Right lobe of liver (tissue), 6 donors: ENCODE data around the gene CDH12. TPM values are rescaled to one million over a fixed set of nuclear protein-coding genes. Genes with fewer than 3 reads are reported as not detected.

ENCODE experiments used
- ATAC-seq, 4 donors: fragments of 200-7000 bp; cut with Tn5 transposase; one replicate each; pipeline ENCODE4 v1.9.1; 2020; ENCODE audit warnings: mild to moderate bottlenecking in 4 of 4, moderate library complexity in 4 of 4
- DNase-seq, 3 donors: peaks; one replicate each; pipeline ENCODE4 v3.0.0-alpha.2; 2020
- H3K27ac ChIP-seq, 3 donors: fragments of 200-600 bp; one replicate each; pipeline ENCODE4 v1.8.0; 2022
- H3K27me3 ChIP-seq, 2 donors: fragments of 200-600 bp; one replicate each; pipeline ENCODE4 v1.8.0; 2022
- H3K36me3 ChIP-seq, 4 donors: fragments of 200-600 bp; sonication (generic) in 1 of 4; one replicate each; pipeline versions ENCODE4 v1.5.1 to v1.8.0; 2017 to 2022; ENCODE audit warnings: control low read depth in 1 of 4
- H3K4me1 ChIP-seq, 4 donors: fragments of 200-600 bp; sonication (generic) in 1 of 4; one replicate each; pipeline versions ENCODE4 v1.5.1 to v1.8.0; 2017 to 2022; ENCODE audit warnings: control low read depth in 1 of 4
- H3K4me3 ChIP-seq, 3 donors: fragments of 200-600 bp; one replicate each; pipeline ENCODE4 v1.8.0; 2022
- H3K9me3 ChIP-seq, 4 donors: fragments of 200-600 bp; sonication (generic) in 1 of 4; one replicate each; pipeline versions ENCODE4 v1.5.1 to v1.8.0; 2017 to 2022; ENCODE audit warnings: control low read depth in 1 of 4
- CTCF ChIP-seq, 4 donors: fragments of 200-600 bp in 3 of 4; fragments of 450-650 bp in 1 of 4; IDR thresholded peaks; one replicate each; pipeline versions ENCODE4 v1.5.1 to v1.8.0; 2016 to 2022; ENCODE audit warnings: antibody characterized with exemption in 4 of 4, mild to moderate bottlenecking in 2 of 4
- POLR2A ChIP-seq: fragments of 450-650 bp; IDR thresholded peaks from one replicate; pipeline ENCODE4 v1.6.1; 2017; ENCODE audit warnings: antibody characterized with exemption, mild to moderate bottlenecking
- WGBS: methylation state at CpG from one replicate; pipeline ENCODE4 v1.1.6; 2018; ENCODE audit warnings: low coverage, low lambda C conversion rate; ENCODE audit not compliant: insufficient coverage; ENCODE audit errors: missing lambda C conversion rate; 5-methylcytosine and 5-hydroxymethylcytosine counted together
- intact Hi-C, 2 donors: fragments of 100-400 bp; cut with DNase I; formaldehyde crosslinking; loops; one replicate each; pipeline versions ENCODE4 v1.11.2 to v1.14.1; 2022
- total RNA-seq, 6 experiments: library from RNA; depleted of rRNA in 2 of 6; stranded (reverse); fragments of >200 nt in 2 of 6; fragmentation: NEBNext Ultra II Directional in 3 of 6; extraction: Animal tissue kit (Norgen Biotek cat#: 25700) in 3 of 6; gene quantifications; one replicate each; pipeline versions ENCODE4 v1.1.0 to v1.2.4, GENCODE V29; 2016 to 2023
- donor health status: DM: no; HTN: yes; CAD: no.
- donor health status: DM: no; HTN: no; CAD: no.
- donor health status: DM: no; HTN: no; CAD: no.
- donor health status: DM: no; HTN: yes; CAD: no.
- donor health status: DM: no; HTN: yes; CAD: no.

Gene CDH12
- total RNA-seq, 6 experiments from 2014 or later = 0.42 to 1.0 (median 0.77) TPM; not detected in 3

GRCh38 chr5:22842574-22842973, 10.6 kb downstream of the CDH12 start:
- WGBS = 43% methylated on average over 2 of the region's 2 CpGs
- H3K4me3 ChIP-seq = no peak overlapping the region
- no peaks in the 10 kb centered on the region for H3K36me3 ChIP-seq
- DNase-seq (no peak), ATAC-seq (no peak)
- intact Hi-C loops = no loop called here
- no peaks in the 10 kb centered on the region for H3K27me3 ChIP-seq
- no peaks in the 10 kb centered on the region for H3K9me3 ChIP-seq
- no peak overlapping the region for H3K27ac ChIP-seq
- no peaks in the 10 kb centered on the region for H3K4me1 ChIP-seq
- no peak for TF ChIP-seq CTCF (IDR thresholded peaks at IDR 0.05)
- no peak for TF ChIP-seq POLR2A

- Histone ChIP-seq H3K36me3 (no peaks in the 10 kb centered on the region), H3K27me3 (no peaks in the 10 kb centered on the region), H3K4me1 (no peaks in the 10 kb centered on the region), H3K9me3 (no peaks in the 10 kb centered on the region), H3K27ac (no peak overlapping the region), H3K4me3 (no peak overlapping the region)
- 43% methylated on average over 4 of the region's 4 CpGs for WGBS
- no peak for TF ChIP-seq CTCF (IDR thresholded peaks at IDR 0.05)
- TF ChIP-seq POLR2A = no peak
- intact Hi-C loops = no loop called here
- DNase-seq (no peak), ATAC-seq (no peak)
These were observed 15.3 kb downstream of the CDH12 start for GRCh38 chr5:22837803-22838202.

- H3K27ac ChIP-seq = no peak overlapping the region
- no peaks in the 10 kb centered on the region for H3K36me3 ChIP-seq
- H3K4me1 ChIP-seq = no peaks in the 10 kb centered on the region
- H3K27me3 ChIP-seq = no peaks in the 10 kb centered on the region
- DNase-seq = no peak
- intact Hi-C loops = no loop called here
- no peaks in the 10 kb centered on the region for H3K9me3 ChIP-seq
- no peak overlapping the region for H3K4me3 ChIP-seq
- ATAC-seq = no peak
- no peak for TF ChIP-seq POLR2A
- TF ChIP-seq CTCF (IDR thresholded peaks at IDR 0.05) = no peak
- WGBS = 28% methylated on average over 1 of the region's 1 CpG
These were observed 17.5 kb downstream of the CDH12 start for GRCh38 chr5:22835686-22836085.

- Histone ChIP-seq H3K9me3 (no peaks in the 10 kb centered on the region), H3K27me3 (no peaks in the 10 kb centered on the region), H3K36me3 (no peaks in the 10 kb centered on the region), H3K4me3 (no peak overlapping the region), H3K4me1 (no peaks in the 10 kb centered on the region), H3K27ac (no peak overlapping the region)
- ATAC-seq = no peak
- no peak for TF ChIP-seq POLR2A
- TF ChIP-seq CTCF (IDR thresholded peaks at IDR 0.05) = no peak
- intact Hi-C loops = no loop called here
- no peak for DNase-seq
- WGBS = 33% methylated on average over 2 of the region's 2 CpGs
These were observed 59.7 kb downstream of the CDH12 start for GRCh38 chr5:22793463-22793862.

GRCh38 chr5:22787807-22788206, 65.3 kb downstream of the CDH12 start:
- ATAC-seq (no peak), DNase-seq (no peak)
- TF ChIP-seq POLR2A = no peak
- intact Hi-C loops = no loop called here
- Histone ChIP-seq H3K4me3 (no peak overlapping the region), H3K27ac (no peak overlapping the region), H3K4me1 (no peaks in the 10 kb centered on the region), H3K9me3 (no peaks in the 10 kb centered on the region), H3K27me3 (no peaks in the 10 kb centered on the region), H3K36me3 (no peaks in the 10 kb centered on the region)
- WGBS = 45% methylated on average over 1 of the region's 1 CpG
